Neutrophil (primary cell): Measurements from ENCODE around the gene RAPGEF1.

ENCODE experiments used
- H3K27ac ChIP-seq: fragments of 200-600 bp; sonication (generic); 2 replicates; pipeline ENCODE4 v1.5.1; 2016; ENCODE audit warnings: mild to moderate bottlenecking, moderate library complexity
- H3K27me3 ChIP-seq: fragments of 200-600 bp; sonication (generic); 2 replicates; pipeline ENCODE4 v1.6.0; 2016; ENCODE audit warnings: mild to moderate bottlenecking
- H3K36me3 ChIP-seq: fragments of 200-600 bp; sonication (generic); 2 replicates; pipeline ENCODE4 v1.5.1; 2017
- H3K4me1 ChIP-seq, 2 experiments: fragments of 200-600 bp in 1 of 2; sonication (generic) in 1 of 2; 1 replicate in 1 of 2; 2 replicates in 1 of 2; pipeline versions ENCODE4 v1.5.1 to v1.6.1; 2013 to 2016; ENCODE audit warnings: low read depth in 1 of 2, low read length in 1 of 2, mild to moderate bottlenecking in 1 of 2, moderate library complexity in 1 of 2; ENCODE audit not compliant: control insufficient read depth in 1 of 2, insufficient read depth in 1 of 2
- H3K4me3 ChIP-seq, 2 experiments: fragments of 200-600 bp in 1 of 2; sonication (generic) in 1 of 2; 1 replicate in 1 of 2; 2 replicates in 1 of 2; pipeline ENCODE4 v1.5.1; 2013 to 2016; ENCODE audit warnings: low read depth in 1 of 2, low read length in 1 of 2, mild to moderate bottlenecking in 1 of 2, moderate library complexity in 1 of 2
- H3K9me3 ChIP-seq: fragments of 200-600 bp; sonication (generic); 2 replicates; pipeline ENCODE4 v1.5.1; 2016
- CTCF ChIP-seq: fragments of 200-600 bp; sonication (generic); IDR thresholded peaks from 2 replicates; pipeline ENCODE4 v1.5.1; 2016; ENCODE audit warnings: antibody characterized with exemption

RAPGEF1 gene

GRCh38 chr9:131739133-131739958, 530 bp downstream of the RAPGEF1 start:
- H3K36me3 ChIP-seq = no peaks in the 10 kb centered on the region
- peak; percentile 21 for TF ChIP-seq CTCF
- H3K27ac ChIP-seq = peak overlapping the region; percentile 99
- H3K4me1 ChIP-seq = peaks cover 37 to 50% of the 10 kb centered on the region in 2 experiments
- H3K9me3 ChIP-seq = no peaks in the 10 kb centered on the region
- H3K27me3 ChIP-seq = no peaks in the 10 kb centered on the region
- H3K4me3 ChIP-seq = peak overlapping the region; percentile 77 to 84

GRCh38 chr9:131738293-131739132, 1.4 kb downstream of the RAPGEF1 start:
- no peak for TF ChIP-seq CTCF
- Histone ChIP-seq H3K4me1 (peaks cover 42 to 55% of the 10 kb centered on the region in 2 experiments), H3K27ac (peak overlapping the region; percentile 99), H3K4me3 (peak overlapping the region; percentile 77 to 84), H3K27me3 (no peaks in the 10 kb centered on the region), H3K9me3 (no peaks in the 10 kb centered on the region), H3K36me3 (no peaks in the 10 kb centered on the region)

DNA sequence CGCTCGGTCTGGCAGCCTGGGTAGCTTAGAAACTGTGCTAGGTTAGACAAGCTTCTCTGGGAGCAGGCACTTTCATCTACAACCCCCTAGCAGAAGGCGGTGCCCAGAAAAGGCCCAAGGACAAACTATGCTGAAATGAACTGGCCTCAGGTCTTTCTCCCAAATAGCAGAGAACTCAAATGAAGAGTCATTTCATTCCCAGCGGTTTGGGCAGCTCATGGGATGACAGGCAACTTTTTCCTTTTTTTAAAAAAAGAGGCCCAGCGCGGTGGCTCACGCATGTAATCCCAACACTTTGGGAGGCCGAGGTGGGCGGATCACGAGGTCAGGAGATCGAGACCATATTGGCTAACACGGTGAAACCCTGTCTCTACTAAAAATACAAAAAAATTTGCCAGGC, 2.5 kb downstream of the RAPGEF1 start:
- peaks cover 53 to 66% of the 10 kb centered on the region in 2 experiments for H3K4me1 ChIP-seq
- no peaks in the 10 kb centered on the region for H3K27me3 ChIP-seq
- H3K36me3 ChIP-seq = no peaks in the 10 kb centered on the region
- no peaks in the 10 kb centered on the region for H3K9me3 ChIP-seq
- no peak for TF ChIP-seq CTCF
- no peak overlapping the region for H3K4me3 ChIP-seq
- H3K27ac ChIP-seq = no peak overlapping the region

DNA sequence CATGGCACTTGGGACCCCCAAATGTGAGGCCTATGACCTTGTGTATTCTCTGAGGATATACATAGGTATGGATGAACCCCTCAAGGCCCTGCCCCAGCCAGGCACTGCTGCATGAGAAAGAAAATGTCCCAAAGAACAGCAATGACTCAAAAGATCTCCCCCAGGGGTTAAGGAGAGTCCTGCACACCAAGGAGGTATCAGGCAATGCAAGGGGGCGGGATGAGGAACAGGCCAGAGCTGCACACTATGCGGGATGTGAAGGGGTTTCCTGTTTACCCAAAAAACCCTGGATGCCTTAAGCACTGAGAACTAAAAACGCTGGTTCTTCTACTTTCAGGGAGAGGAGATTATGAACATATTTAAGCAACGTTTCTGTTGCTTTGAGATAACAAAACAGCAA, 3.4 kb downstream of the RAPGEF1 start:
- Histone ChIP-seq H3K4me3 (no peak overlapping the region), H3K4me1 (peaks cover 61 to 76% of the 10 kb centered on the region in 2 experiments), H3K27ac (peak overlapping the region; percentile 79)

More for the DNA sequence above, 3.4 kb downstream of the RAPGEF1 start:
- TF ChIP-seq CTCF = no peak
- Histone ChIP-seq H3K27me3 (no peaks in the 10 kb centered on the region), H3K9me3 (no peaks in the 10 kb centered on the region), H3K36me3 (no peaks in the 10 kb centered on the region)
